Ascending aorta (tissue), 2 donors: ENCODE data around the gene TAMALIN. TPM values are rescaled to one million over a fixed set of nuclear protein-coding genes. Genes with fewer than 3 reads are reported as not detected.

Experiments used
- DNase-seq, 2 donors: peaks; one replicate each; pipeline ENCODE4 v3.0.0-alpha.2; 2019; ENCODE audit warnings: low spot score in 2 of 2
- H3K27ac ChIP-seq, 2 donors: fragments of 200-600 bp; sonication (generic); one replicate each; pipeline ENCODE4 v1.5.1; 2016 to 2017; ENCODE audit warnings: mild to moderate bottlenecking in 1 of 2
- H3K27me3 ChIP-seq: fragments of 200-600 bp; sonication (generic); one replicate; pipeline ENCODE4 v1.5.1; 2017
- H3K36me3 ChIP-seq, 2 donors: fragments of 200-600 bp; sonication (generic); one replicate each; pipeline ENCODE4 v1.5.1; 2016
- H3K4me1 ChIP-seq, 2 donors: fragments of 200-600 bp; sonication (generic); one replicate each; pipeline ENCODE4 v1.5.1; 2016 to 2017; ENCODE audit warnings: mild to moderate bottlenecking in 1 of 2
- H3K4me3 ChIP-seq, 2 donors: fragments of 200-600 bp; sonication (generic); one replicate each; pipeline ENCODE4 v1.5.1; 2016 to 2017; ENCODE audit warnings: mild to moderate bottlenecking in 1 of 2
- H3K9me3 ChIP-seq, 2 donors: fragments of 200-600 bp; sonication (generic); one replicate each; pipeline ENCODE4 v1.5.1; 2016
- CTCF ChIP-seq, 3 experiments: fragments of 200-600 bp in 2 of 3; fragments of 450-650 bp in 1 of 3; sonication (generic) in 2 of 3; IDR thresholded peaks; one replicate each; pipeline ENCODE4 v1.5.1; 2016 to 2019; ENCODE audit warnings: antibody characterized with exemption in 3 of 3, mild to moderate bottlenecking in 1 of 3, moderate library complexity in 1 of 3
- intact Hi-C: fragments of 100-400 bp; cut with DNase I; formaldehyde crosslinking; loops from one replicate; pipeline ENCODE4 v1.15.1; 2023
- total RNA-seq: library from RNA; depleted of rRNA; stranded (reverse); fragments of >200 nt; gene quantifications from one replicate; pipeline ENCODE4 v1.1.0, GENCODE V29; 2016

The TAMALIN gene
- total RNA-seq, 1 donor from 2014 or later = 32.6 TPM

GRCh38 chr12:52029685-52030084 lies 22.9 kb downstream of the TAMALIN start:
- Histone ChIP-seq H3K36me3 (no peaks in the 10 kb centered on the region), H3K27me3 (no peaks in the 10 kb centered on the region), H3K9me3 (no peaks in the 10 kb centered on the region), H3K4me1 (peaks cover 6 to 32% of the 10 kb centered on the region in 2 donors), H3K27ac (no peak overlapping the region), H3K4me3 (no peak overlapping the region)
- intact Hi-C loops = loop anchor here (5.0 to 10.0 kb wide), 3 partner anchors 118 to 975 kb away; partner anchors contain the start of gene EIF4B
- TF ChIP-seq CTCF (IDR thresholded peaks at IDR 0.05) = no peak
- no peak for DNase-seq

- intact Hi-C loops = loop anchor here (2.0 to 10.0 kb wide), 3 partner anchors 36 to 212 kb away; partner anchors contain the start of gene ATG101
- Histone ChIP-seq H3K4me1 (peaks cover 8 to 34% of the 10 kb centered on the region in 2 donors), H3K27ac (peak overlapping the region; percentile 87 to 97), H3K9me3 (no peaks in the 10 kb centered on the region), H3K27me3 (no peaks in the 10 kb centered on the region), H3K4me3 (peak overlapping the region; percentile 54 to 56), H3K36me3 (no peaks in the 10 kb centered on the region)
- TF ChIP-seq CTCF (IDR thresholded peaks at IDR 0.05) = no peak
- DNase-seq = peak; percentile 68 to 93
These were observed 25.7 kb downstream of the TAMALIN start for GRCh38 chr12:52032446-52032803.

- H3K9me3 ChIP-seq = no peaks in the 10 kb centered on the region
- intact Hi-C loops = loop anchor here (1.0 to 10.0 kb wide), 4 partner anchors 17 to 212 kb away; partner anchors contain the start of gene ATG101
- peak overlapping the region; percentile 54 to 56 for H3K4me3 ChIP-seq
- peaks cover 8 to 34% of the 10 kb centered on the region in 2 donors for H3K4me1 ChIP-seq
- TF ChIP-seq CTCF (IDR thresholded peaks at IDR 0.05) = no peak
- peak; percentile 96 to 99 for DNase-seq
- H3K27ac ChIP-seq = peak overlapping the region; percentile 95 to 97
- no peaks in the 10 kb centered on the region for H3K36me3 ChIP-seq
- no peaks in the 10 kb centered on the region for H3K27me3 ChIP-seq
These were observed 26.2 kb downstream of the TAMALIN start for GRCh38 chr12:52032804-52033445.

GRCh38 chr12:52033446-52034140 lies 26.8 kb downstream of the TAMALIN start:
- TF ChIP-seq CTCF (IDR thresholded peaks at IDR 0.05) = no peak
- Histone ChIP-seq H3K4me1 (peaks cover 8 to 35% of the 10 kb centered on the region in 2 donors), H3K4me3 (peak overlapping the region; percentile 20 to 56), H3K9me3 (no peaks in the 10 kb centered on the region), H3K36me3 (no peaks in the 10 kb centered on the region), H3K27me3 (no peaks in the 10 kb centered on the region), H3K27ac (peak overlapping the region; percentile 95 to 97)
- intact Hi-C loops = loop anchor here (1.0 to 10.0 kb wide), 4 partner anchors 17 to 211 kb away; partner anchors contain the start of gene ATG101
- DNase-seq = no peak

- DNase-seq = no peak
- H3K4me1 ChIP-seq = peaks cover 8 to 44% of the 10 kb centered on the region in 2 donors
- no peaks in the 10 kb centered on the region for H3K27me3 ChIP-seq
- no peak for TF ChIP-seq CTCF (IDR thresholded peaks at IDR 0.05)
- H3K36me3 ChIP-seq = no peaks in the 10 kb centered on the region
- intact Hi-C loops = loop anchor here (10.0 kb wide), 1 partner anchor 210 kb away; no protein-coding TSS in a partner anchor
- peak overlapping the region; percentile 95 to 97 for H3K27ac ChIP-seq
- H3K4me3 ChIP-seq = no peak overlapping the region
- no peaks in the 10 kb centered on the region for H3K9me3 ChIP-seq
These were observed 28.4 kb downstream of the TAMALIN start for GRCh38 chr12:52035190-52035589.
